Nephron progenitor cell (in vitro differentiated cells): ENCODE measurements around the gene ZSWIM4.
A peak's percentile ranks its signal among the peaks of the same experiment; 100 is the strongest.

Experiments used
- DNase-seq: peaks from one replicate; pipeline ENCODE4 v3.0.0; 2021
- H3K27ac Mint-ChIP-seq: 2 replicates; pipeline ENCODE4 v1.8.0; 2021; ENCODE audit warnings: mild to moderate bottlenecking, moderate library complexity, mixed read lengths
- H3K27me3 Mint-ChIP-seq: 2 replicates; pipeline ENCODE4 v1.8.0; 2021; ENCODE audit warnings: mild to moderate bottlenecking, low read depth, mixed read lengths; ENCODE audit not compliant: poor library complexity
- H3K36me3 Mint-ChIP-seq: 2 replicates; pipeline ENCODE4 v1.8.0; 2021; ENCODE audit warnings: low read depth, mixed read lengths
- H3K4me1 Mint-ChIP-seq: 2 replicates; pipeline ENCODE4 v1.8.0; 2021; ENCODE audit warnings: mixed read lengths
- H3K4me3 Mint-ChIP-seq: 2 replicates; pipeline ENCODE4 v1.8.0; 2021; ENCODE audit warnings: mild to moderate bottlenecking, moderate library complexity, mixed read lengths
- H3K9me3 Mint-ChIP-seq: 2 replicates; pipeline ENCODE4 v1.8.0; 2021; ENCODE audit warnings: mild to moderate bottlenecking, moderate library complexity, mixed read lengths
- TF ChIP-seq, protein P1 (sequence below): fragments of 200-600 bp; sonication (generic); IDR thresholded peaks from 2 replicates; pipeline ENCODE4 v1.5.0; 2021; ENCODE audit warnings: antibody characterized with exemption

Gene ZSWIM4

GRCh38 chr19:13764101-13764807 is 31.0 kb upstream of the ZSWIM4 start, which contains the start of gene MRI1:
Gene MRI1, plus strand, starts transcription at chr19:13764522. Its CDS starts 67 bp downstream, at chr19:13764589.
- H3K4me1 Mint-ChIP-seq: peaks cover 8% of the 10 kb centered on the region
- H3K27me3 Mint-ChIP-seq: peaks cover 3% of the 10 kb centered on the region
- H3K9me3 Mint-ChIP-seq: no peaks in the 10 kb centered on the region
- peak within 1 kb of the TSS; percentile 87 for H3K4me3 Mint-ChIP-seq
- no peak within 1 kb of the TSS for H3K27ac Mint-ChIP-seq
- H3K36me3 Mint-ChIP-seq: peaks cover 40% of the 10 kb centered on the region
- DNase-seq: peak; percentile 76
- TF ChIP-seq, protein P1, sequence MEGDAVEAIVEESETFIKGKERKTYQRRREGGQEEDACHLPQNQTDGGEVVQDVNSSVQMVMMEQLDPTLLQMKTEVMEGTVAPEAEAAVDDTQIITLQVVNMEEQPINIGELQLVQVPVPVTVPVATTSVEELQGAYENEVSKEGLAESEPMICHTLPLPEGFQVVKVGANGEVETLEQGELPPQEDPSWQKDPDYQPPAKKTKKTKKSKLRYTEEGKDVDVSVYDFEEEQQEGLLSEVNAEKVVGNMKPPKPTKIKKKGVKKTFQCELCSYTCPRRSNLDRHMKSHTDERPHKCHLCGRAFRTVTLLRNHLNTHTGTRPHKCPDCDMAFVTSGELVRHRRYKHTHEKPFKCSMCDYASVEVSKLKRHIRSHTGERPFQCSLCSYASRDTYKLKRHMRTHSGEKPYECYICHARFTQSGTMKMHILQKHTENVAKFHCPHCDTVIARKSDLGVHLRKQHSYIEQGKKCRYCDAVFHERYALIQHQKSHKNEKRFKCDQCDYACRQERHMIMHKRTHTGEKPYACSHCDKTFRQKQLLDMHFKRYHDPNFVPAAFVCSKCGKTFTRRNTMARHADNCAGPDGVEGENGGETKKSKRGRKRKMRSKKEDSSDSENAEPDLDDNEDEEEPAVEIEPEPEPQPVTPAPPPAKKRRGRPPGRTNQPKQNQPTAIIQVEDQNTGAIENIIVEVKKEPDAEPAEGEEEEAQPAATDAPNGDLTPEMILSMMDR: no peak

GRCh38 chr19:13764821-13765394 is 30.3 kb upstream of the ZSWIM4 start:
- DNase-seq: peak; percentile 62

GRCh38 chr19:13765395-13766094 is 29.7 kb upstream of the ZSWIM4 start:
- Mint-ChIP-seq H3K9me3 (no peaks in the 10 kb centered on the region), H3K27me3 (peaks cover 3% of the 10 kb centered on the region), H3K4me1 (peaks cover 8% of the 10 kb centered on the region), H3K27ac (no peak overlapping the region), H3K36me3 (peaks cover 35% of the 10 kb centered on the region), H3K4me3 (peak overlapping the region; percentile 87)
- DNase-seq: no peak
- TF ChIP-seq, protein P1: no peak

More at GRCh38 chr19:13764821-13765394, 30.3 kb upstream of the ZSWIM4 start:
- TF ChIP-seq, protein P1: no peak
- Mint-ChIP-seq H3K27ac (no peak overlapping the region), H3K4me3 (peak overlapping the region; percentile 87), H3K9me3 (no peaks in the 10 kb centered on the region), H3K27me3 (peaks cover 3% of the 10 kb centered on the region), H3K4me1 (peaks cover 8% of the 10 kb centered on the region), H3K36me3 (peaks cover 38% of the 10 kb centered on the region)

GRCh38 chr19:13766095-13766481 is 29.2 kb upstream of the ZSWIM4 start:
- no peak overlapping the region for H3K27ac Mint-ChIP-seq
- TF ChIP-seq, protein P1: no peak
- H3K4me1 Mint-ChIP-seq: peaks cover 8% of the 10 kb centered on the region
- H3K27me3 Mint-ChIP-seq: peaks cover 3% of the 10 kb centered on the region
- H3K4me3 Mint-ChIP-seq: peak overlapping the region; percentile 29
- no peak for DNase-seq
- peaks cover 32% of the 10 kb centered on the region for H3K36me3 Mint-ChIP-seq
- H3K9me3 Mint-ChIP-seq: no peaks in the 10 kb centered on the region

DNA sequence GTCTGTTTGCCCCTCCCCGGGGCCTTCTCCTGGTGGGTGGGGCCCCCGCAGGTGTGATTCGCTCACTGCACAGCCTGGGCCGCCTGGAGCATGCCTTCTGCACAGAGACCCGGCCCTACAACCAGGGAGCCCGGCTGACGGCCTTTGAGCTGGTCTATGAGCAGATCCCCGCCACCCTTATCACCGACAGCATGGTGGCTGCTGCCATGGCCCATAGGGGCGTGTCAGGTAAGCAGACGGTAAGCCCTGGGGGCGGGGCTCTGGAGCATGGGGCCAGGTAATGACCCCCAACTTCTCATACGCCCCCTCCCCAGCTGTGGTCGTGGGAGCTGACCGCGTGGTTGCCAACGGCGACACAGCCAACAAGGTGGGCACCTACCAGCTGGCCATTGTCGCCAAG is 26.7 kb upstream of the ZSWIM4 start:
- Mint-ChIP-seq H3K27ac (no peak overlapping the region), H3K4me3 (no peak overlapping the region), H3K36me3 (peaks cover 21% of the 10 kb centered on the region)

More for the DNA sequence above, 26.7 kb upstream of the ZSWIM4 start:
- Mint-ChIP-seq H3K4me1 (peaks cover 8% of the 10 kb centered on the region), H3K9me3 (no peaks in the 10 kb centered on the region), H3K27me3 (peaks cover 3% of the 10 kb centered on the region)
- no peak for DNase-seq
- TF ChIP-seq, protein P1: no peak
